RWPE2 (cell line): ENCODE measurements around the gene CDR2L.
"Not testable (repeated sequence)": the region's sequence is repeated elsewhere in the genome, so short reads cannot be mapped to it uniquely, and the experiment has no call there.

Experiments used
- ATAC-seq: fragments of 200-7000 bp; cut with Tn5 transposase; 3 replicates; pipeline ENCODE4 v1.9.1; 2021; ENCODE audit warnings: low read depth
- DNase-seq: peaks from one replicate; pipeline ENCODE4 v3.0.0-alpha.2; 2020; ENCODE audit warnings: low spot score
- H3K27ac ChIP-seq: fragments of 450-650 bp; 2 replicates; pipeline ENCODE4 v1.5.1; 2017; ENCODE audit warnings: mild to moderate bottlenecking; ENCODE audit not compliant: poor library complexity, severe bottlenecking
- H3K27me3 ChIP-seq: fragments of 250-450 bp; sonication (Bioruptor Pico); 2 replicates; pipeline ENCODE4 v1.5.1; 2021; ENCODE audit warnings: mild to moderate bottlenecking, moderate library complexity; ENCODE audit not compliant: insufficient read depth, poor library complexity, severe bottlenecking
- H3K36me3 ChIP-seq: fragments of 250-450 bp; sonication (Bioruptor Pico); 2 replicates; pipeline ENCODE4 v1.5.1; 2020; ENCODE audit warnings: low read depth, mild to moderate bottlenecking, moderate library complexity
- H3K4me1 ChIP-seq: fragments of 250-450 bp; sonication (Bioruptor Pico); 2 replicates; pipeline ENCODE4 v1.5.1; 2021; ENCODE audit warnings: mild to moderate bottlenecking, moderate library complexity; ENCODE audit not compliant: insufficient read depth, poor library complexity, severe bottlenecking
- H3K4me3 ChIP-seq: fragments of 250-450 bp; sonication (Bioruptor Pico); 2 replicates; pipeline ENCODE4 v1.5.1; 2021; ENCODE audit warnings: mild to moderate bottlenecking, moderate library complexity; ENCODE audit not compliant: severe bottlenecking
- H3K9me3 ChIP-seq: fragments of 250-450 bp; sonication (Bioruptor Pico); 2 replicates; pipeline ENCODE4 v1.5.1; 2021; ENCODE audit warnings: mild to moderate bottlenecking, moderate library complexity; ENCODE audit not compliant: severe bottlenecking
- CTCF ChIP-seq: fragments of 450-650 bp; IDR thresholded peaks from one replicate; pipeline ENCODE4 v1.5.1; 2017; ENCODE audit warnings: mild to moderate bottlenecking, moderate library complexity; ENCODE audit not compliant: poor library complexity, severe bottlenecking

The CDR2L gene

GRCh38 chr17:75036643-75037268 is 49.3 kb downstream of the CDR2L start:
- DNase-seq, result peak; percentile 82
- no peak for TF ChIP-seq CTCF
- Histone ChIP-seq H3K27ac (peak overlapping the region; percentile 13), H3K36me3 (peaks cover 33% of the 10 kb centered on the region), H3K9me3 (no peaks in the 10 kb centered on the region), H3K4me3 (no peak overlapping the region), H3K27me3 (no peaks in the 10 kb centered on the region), H3K4me1 (peaks cover 6% of the 10 kb centered on the region)
- 0 out of 3 replicates have a peak, but pooled peaks have one; percentile 3 for ATAC-seq

- peaks cover 6% of the 10 kb centered on the region for H3K4me1 ChIP-seq
- TF ChIP-seq CTCF, result no peak
- H3K27me3 ChIP-seq, result no peaks in the 10 kb centered on the region
- ATAC-seq (no peak), DNase-seq (no peak)
- no peak overlapping the region for H3K27ac ChIP-seq
- H3K9me3 ChIP-seq, result no peaks in the 10 kb centered on the region
- H3K36me3 ChIP-seq, result peaks cover 41% of the 10 kb centered on the region
- H3K4me3 ChIP-seq, result no peak overlapping the region
Measured at GRCh38 chr17:75039238-75039637, 51.8 kb downstream of the CDR2L start.

GRCh38 chr17:75041656-75042280 is 54.3 kb downstream of the CDR2L start:
- H3K4me1 ChIP-seq, result peaks cover 5% of the 10 kb centered on the region
- no peak for DNase-seq
- H3K27me3 ChIP-seq, result no peaks in the 10 kb centered on the region
- no peak for TF ChIP-seq CTCF
- H3K27ac ChIP-seq, result no peak overlapping the region
- ATAC-seq, result no peak
- H3K9me3 ChIP-seq, result no peaks in the 10 kb centered on the region
- H3K36me3 ChIP-seq, result peaks cover 49% of the 10 kb centered on the region
- H3K4me3 ChIP-seq, result no peak overlapping the region

GRCh38 chr17:75043789-75044188 is 56.4 kb downstream of the CDR2L start:
- H3K27ac ChIP-seq, H3K27me3 ChIP-seq, DNase-seq: not testable (repeated sequence)

GRCh38 chr17:75044716-75045115 is 57.3 kb downstream of the CDR2L start:
- H3K4me1 ChIP-seq, result peaks cover 13% of the 10 kb centered on the region
- ATAC-seq, result no peak
- peaks cover 40% of the 10 kb centered on the region for H3K36me3 ChIP-seq
- H3K9me3 ChIP-seq, result no peaks in the 10 kb centered on the region
- H3K27me3 ChIP-seq, result no peaks in the 10 kb centered on the region
- no peak overlapping the region for H3K27ac ChIP-seq
- DNase-seq, result no peak
- no peak for TF ChIP-seq CTCF
- H3K4me3 ChIP-seq, result no peak overlapping the region

More at GRCh38 chr17:75043789-75044188, 56.4 kb downstream of the CDR2L start:
- Histone ChIP-seq H3K36me3 (peaks cover 43% of the 10 kb centered on the region), H3K4me1 (peaks cover 12% of the 10 kb centered on the region)
- H3K9me3 ChIP-seq, H3K4me3 ChIP-seq, ATAC-seq: not testable (repeated sequence)

GRCh38 chr17:75045946-75046406 is 58.5 kb downstream of the CDR2L start:
- Histone ChIP-seq H3K4me1 (peaks cover 13% of the 10 kb centered on the region), H3K27ac (peak overlapping the region; percentile 72), H3K4me3 (peak overlapping the region; percentile 93), H3K36me3 (peaks cover 40% of the 10 kb centered on the region)
- not testable (repeated sequence) for ATAC-seq, DNase-seq, H3K27me3 ChIP-seq, H3K9me3 ChIP-seq
